Brain microvascular endothelial cell (primary cell): ENCODE measurements around the gene RALGAPA2.

Source experiments
- DNase-seq: peaks from one replicate; pipeline ENCODE4 v3.0.0-alpha.2; 2020
- H3K27ac ChIP-seq: fragments of 250-450 bp; sonication (Bioruptor Pico); 2 replicates; pipeline ENCODE4 v1.5.1; 2020; ENCODE audit warnings: mild to moderate bottlenecking, moderate library complexity
- H3K27me3 ChIP-seq: fragments of 250-450 bp; sonication (Bioruptor Pico); replicated peaks from 2 replicates; pipeline ENCODE4 v1.5.1; 2020; ENCODE audit warnings: mild to moderate bottlenecking
- H3K36me3 ChIP-seq: fragments of 250-450 bp; sonication (Bioruptor Pico); replicated peaks from 2 replicates; pipeline ENCODE4 v1.5.1; 2020; ENCODE audit warnings: mild to moderate bottlenecking
- H3K4me3 ChIP-seq: 2 replicates; pipeline ENCODE4 v1.5.1; 2011; ENCODE audit warnings: low read depth, mild to moderate bottlenecking, control low read depth, low read length, moderate library complexity
- in situ Hi-C: cut with HindIII; loops from 2 replicates; pipeline ENCODE4 v1.10.0; 2017; ENCODE audit warnings: low sequenced_read_pairs, low pct_ligation_motif_present
- TF ChIP-seq, protein P1 (sequence below): IDR thresholded peaks from 2 replicates; pipeline ENCODE4 v1.5.1; 2011; ENCODE audit warnings: low read depth, mild to moderate bottlenecking, moderate library complexity, low read length, control low read depth, inconsistent platforms; ENCODE audit errors: missing control alignments

Gene RALGAPA2

GRCh38 chr20:20448881-20449280, 263.6 kb downstream of the RALGAPA2 start:
- in situ Hi-C loops, result no loop called here
- TF ChIP-seq, protein P1, sequence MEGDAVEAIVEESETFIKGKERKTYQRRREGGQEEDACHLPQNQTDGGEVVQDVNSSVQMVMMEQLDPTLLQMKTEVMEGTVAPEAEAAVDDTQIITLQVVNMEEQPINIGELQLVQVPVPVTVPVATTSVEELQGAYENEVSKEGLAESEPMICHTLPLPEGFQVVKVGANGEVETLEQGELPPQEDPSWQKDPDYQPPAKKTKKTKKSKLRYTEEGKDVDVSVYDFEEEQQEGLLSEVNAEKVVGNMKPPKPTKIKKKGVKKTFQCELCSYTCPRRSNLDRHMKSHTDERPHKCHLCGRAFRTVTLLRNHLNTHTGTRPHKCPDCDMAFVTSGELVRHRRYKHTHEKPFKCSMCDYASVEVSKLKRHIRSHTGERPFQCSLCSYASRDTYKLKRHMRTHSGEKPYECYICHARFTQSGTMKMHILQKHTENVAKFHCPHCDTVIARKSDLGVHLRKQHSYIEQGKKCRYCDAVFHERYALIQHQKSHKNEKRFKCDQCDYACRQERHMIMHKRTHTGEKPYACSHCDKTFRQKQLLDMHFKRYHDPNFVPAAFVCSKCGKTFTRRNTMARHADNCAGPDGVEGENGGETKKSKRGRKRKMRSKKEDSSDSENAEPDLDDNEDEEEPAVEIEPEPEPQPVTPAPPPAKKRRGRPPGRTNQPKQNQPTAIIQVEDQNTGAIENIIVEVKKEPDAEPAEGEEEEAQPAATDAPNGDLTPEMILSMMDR, result no peak
- no peaks in the 10 kb centered on the region for H3K36me3 ChIP-seq
- no peak overlapping the region for H3K27ac ChIP-seq
- no peak for DNase-seq
- no peak overlapping the region for H3K4me3 ChIP-seq
- no peaks in the 10 kb centered on the region for H3K27me3 ChIP-seq

DNA sequence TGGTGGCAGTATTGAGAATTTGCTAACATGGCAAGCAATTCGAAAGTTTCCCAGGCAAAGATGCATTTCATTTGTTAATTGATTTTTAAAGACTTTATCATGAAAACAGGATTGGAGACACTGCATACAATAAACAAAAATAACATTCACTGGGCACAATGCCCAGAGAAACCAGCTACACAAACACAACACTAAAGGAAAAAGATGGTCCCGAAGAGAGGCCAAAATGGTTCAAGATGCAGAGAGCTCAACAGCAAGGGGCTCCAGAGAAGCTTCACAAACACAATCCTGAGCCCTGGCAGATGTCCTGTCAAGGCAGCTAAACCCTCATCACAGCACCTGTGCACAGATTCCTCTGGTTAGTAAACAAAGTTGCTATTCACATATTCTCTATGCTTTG, 265.2 kb downstream of the RALGAPA2 start:
- no peaks in the 10 kb centered on the region for H3K36me3 ChIP-seq
- no peak overlapping the region for H3K27ac ChIP-seq
- no peak for DNase-seq
- TF ChIP-seq, protein P1, result no peak
- in situ Hi-C loops, result no loop called here
- no peaks in the 10 kb centered on the region for H3K27me3 ChIP-seq
- no peak overlapping the region for H3K4me3 ChIP-seq

DNA sequence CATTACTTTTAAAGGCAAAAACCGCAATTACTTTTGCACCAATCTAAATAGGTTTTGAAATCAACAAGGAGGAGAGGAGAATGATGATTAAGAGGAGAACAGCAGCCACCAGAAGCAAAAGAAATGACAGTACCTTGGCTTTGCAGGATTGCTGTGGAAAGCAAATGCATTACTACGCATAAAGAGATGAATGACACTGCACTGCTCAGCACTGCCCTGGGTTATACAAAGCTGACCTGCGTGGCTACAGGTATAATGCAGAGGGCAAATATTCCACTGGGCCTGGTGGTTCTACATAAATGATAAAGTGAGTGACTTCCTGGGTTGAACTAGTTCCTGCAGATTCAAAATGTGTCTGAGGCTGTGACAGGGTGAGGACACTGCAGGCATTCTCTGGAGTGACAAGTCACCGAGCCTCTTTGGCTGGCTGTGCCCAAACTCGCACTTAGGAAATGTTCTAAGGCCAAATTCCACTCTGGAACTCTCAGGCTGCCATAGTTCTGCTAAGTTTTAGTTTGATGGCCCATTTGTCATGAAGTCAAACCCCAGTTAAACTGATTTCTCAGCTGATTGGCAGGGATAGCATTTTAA, 265.9 kb downstream of the RALGAPA2 start:
- no peaks in the 10 kb centered on the region for H3K36me3 ChIP-seq
- in situ Hi-C loops, result no loop called here
- H3K4me3 ChIP-seq, result no peak overlapping the region
- TF ChIP-seq, protein P1, result no peak
- no peak for DNase-seq
- H3K27me3 ChIP-seq, result no peaks in the 10 kb centered on the region
- no peak overlapping the region for H3K27ac ChIP-seq

GRCh38 chr20:20446001-20446400, 266.4 kb downstream of the RALGAPA2 start:
- in situ Hi-C loops, result no loop called here
- no peaks in the 10 kb centered on the region for H3K27me3 ChIP-seq
- H3K4me3 ChIP-seq, result no peak overlapping the region
- H3K27ac ChIP-seq, result no peak overlapping the region
- no peaks in the 10 kb centered on the region for H3K36me3 ChIP-seq
- TF ChIP-seq, protein P1, result no peak
- DNase-seq, result no peak

DNA sequence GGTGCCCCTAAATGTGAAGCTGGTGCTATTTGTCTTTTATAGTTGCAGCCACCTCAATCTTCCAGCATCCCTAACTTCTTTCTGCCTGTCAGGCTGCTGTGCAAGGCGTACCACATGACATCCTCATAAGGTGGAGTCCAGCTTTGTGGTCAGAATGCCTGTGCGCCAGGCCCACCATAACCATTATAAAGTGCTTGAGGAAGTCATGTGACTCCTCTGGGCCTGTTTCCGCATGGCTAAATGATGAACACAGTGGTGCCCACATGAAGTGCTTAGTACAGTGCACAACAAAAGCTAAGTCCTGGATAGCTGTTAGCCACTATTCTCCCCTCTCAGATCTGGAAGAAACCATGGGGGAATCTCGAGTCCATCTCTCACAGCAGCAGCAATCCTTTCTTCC, 268.9 kb downstream of the RALGAPA2 start:
- H3K27ac ChIP-seq, result no peak overlapping the region
- no peak for DNase-seq
- H3K36me3 ChIP-seq, result no peaks in the 10 kb centered on the region
- in situ Hi-C loops, result no loop called here
- H3K4me3 ChIP-seq, result no peak overlapping the region
- no peaks in the 10 kb centered on the region for H3K27me3 ChIP-seq
- TF ChIP-seq, protein P1, result no peak

DNA sequence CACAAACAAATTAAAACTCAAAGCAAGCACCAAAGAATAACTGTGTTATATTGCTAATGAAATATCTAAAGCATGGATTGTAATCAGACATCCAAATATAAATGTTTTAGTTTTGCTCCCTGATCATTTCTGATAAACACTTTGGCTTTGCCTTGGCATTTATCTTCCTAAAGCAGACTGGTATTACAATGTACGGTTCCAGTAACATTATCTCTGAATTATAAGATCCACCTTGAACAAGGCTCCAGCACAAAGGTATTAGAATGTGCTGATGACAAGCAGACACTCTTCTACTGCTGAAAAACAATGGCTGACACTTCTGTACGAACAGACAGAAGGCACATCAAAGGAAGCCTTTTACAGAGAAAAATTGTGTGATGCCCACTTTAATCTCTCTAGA, 270.0 kb downstream of the RALGAPA2 start:
- TF ChIP-seq, protein P1, result no peak
- in situ Hi-C loops, result no loop called here
- no peaks in the 10 kb centered on the region for H3K27me3 ChIP-seq

More for the DNA sequence above, 270.0 kb downstream of the RALGAPA2 start:
- no peak overlapping the region for H3K27ac ChIP-seq
- H3K4me3 ChIP-seq, result no peak overlapping the region
- no peaks in the 10 kb centered on the region for H3K36me3 ChIP-seq
- DNase-seq, result no peak
